Measurements from ENCODE around the gene STRADB. TPM values are rescaled to one million over a fixed set of nuclear protein-coding genes. Genes with fewer than 3 reads are reported as not detected.
"Not testable (repeated sequence)": the region's sequence is repeated elsewhere in the genome, so short reads cannot be mapped to it uniquely, and the experiment has no call there.

Gene STRADB
- total RNA-seq, 2 experiments from 2014 or later = 17.6 to 19.1 TPM

DNA sequence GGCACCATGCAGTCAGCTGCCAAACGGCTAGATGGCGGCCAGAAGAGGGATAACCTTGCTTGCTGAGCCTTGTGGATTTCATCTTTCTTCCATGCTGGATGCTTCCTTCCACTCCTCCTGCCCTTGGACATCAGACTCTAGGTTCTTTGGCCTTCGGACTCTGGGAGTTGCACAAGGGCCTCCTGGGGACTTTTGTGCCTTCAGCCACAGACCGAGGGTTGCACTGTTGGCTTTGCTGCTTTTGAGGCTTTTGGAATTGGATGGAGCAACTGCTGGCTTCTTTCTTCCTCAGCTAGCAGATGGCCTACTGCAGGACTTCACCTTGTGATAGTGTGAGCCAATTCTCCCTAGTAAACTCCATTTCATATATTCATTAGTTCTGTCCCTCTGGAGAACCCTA lies 31.0 kb downstream of the STRADB start:
- Mint-ChIP-seq H3K27me3 (ENCODE audit: low read depth) (no peaks in the 10 kb centered on the region), H3K4me1 (ENCODE audit: low read depth) (no peaks in the 10 kb centered on the region)
- intact Hi-C loops (cut with micrococcal nuclease) = no loop called here

GRCh38 chr2:201483342-201483741 lies 31.8 kb downstream of the STRADB start:
- CTCF ChIA-PET = no interaction called here
- intact Hi-C loops (cut with micrococcal nuclease) = no loop called here
- H3K4me3 Mint-ChIP-seq = no peak overlapping the region
- no peaks in the 10 kb centered on the region for H3K27me3 Mint-ChIP-seq (ENCODE audit: low read depth)
- no peaks in the 10 kb centered on the region for H3K4me1 Mint-ChIP-seq (ENCODE audit: low read depth)
- H3K36me3 Mint-ChIP-seq (ENCODE audit: low read depth) = peaks cover 2% of the 10 kb centered on the region
- H3K27ac Mint-ChIP-seq = no peak overlapping the region
- DNase-seq = no peak
- no peaks in the 10 kb centered on the region for H3K9me3 Mint-ChIP-seq

More for the DNA sequence above, 31.0 kb downstream of the STRADB start:
- H3K4me3 Mint-ChIP-seq = no peak overlapping the region
- no peak overlapping the region for H3K27ac Mint-ChIP-seq
- CTCF ChIA-PET = no interaction called here
- DNase-seq = no peak
- H3K9me3 Mint-ChIP-seq = no peaks in the 10 kb centered on the region
- peaks cover 2% of the 10 kb centered on the region for H3K36me3 Mint-ChIP-seq (ENCODE audit: low read depth)

GRCh38 chr2:201483758-201484157 lies 32.2 kb downstream of the STRADB start:
- intact Hi-C loops (cut with micrococcal nuclease); CTCF ChIA-PET; H3K27me3 Mint-ChIP-seq (ENCODE audit: low read depth); H3K27ac Mint-ChIP-seq; H3K4me3 Mint-ChIP-seq; H3K36me3 Mint-ChIP-seq (ENCODE audit: low read depth); DNase-seq; H3K4me1 Mint-ChIP-seq (ENCODE audit: low read depth); H3K9me3 Mint-ChIP-seq: not testable (repeated sequence)

GRCh38 chr2:201484805-201485204 lies 33.3 kb downstream of the STRADB start:
- Mint-ChIP-seq H3K9me3 (no peaks in the 10 kb centered on the region), H3K27ac (no peak overlapping the region), H3K36me3 (ENCODE audit: low read depth) (no peaks in the 10 kb centered on the region), H3K27me3 (ENCODE audit: low read depth) (no peaks in the 10 kb centered on the region), H3K4me1 (ENCODE audit: low read depth) (no peaks in the 10 kb centered on the region), H3K4me3 (no peak overlapping the region)
- DNase-seq = no peak
- intact Hi-C loops (cut with micrococcal nuclease) = no loop called here
- CTCF ChIA-PET = no interaction called here

DNA sequence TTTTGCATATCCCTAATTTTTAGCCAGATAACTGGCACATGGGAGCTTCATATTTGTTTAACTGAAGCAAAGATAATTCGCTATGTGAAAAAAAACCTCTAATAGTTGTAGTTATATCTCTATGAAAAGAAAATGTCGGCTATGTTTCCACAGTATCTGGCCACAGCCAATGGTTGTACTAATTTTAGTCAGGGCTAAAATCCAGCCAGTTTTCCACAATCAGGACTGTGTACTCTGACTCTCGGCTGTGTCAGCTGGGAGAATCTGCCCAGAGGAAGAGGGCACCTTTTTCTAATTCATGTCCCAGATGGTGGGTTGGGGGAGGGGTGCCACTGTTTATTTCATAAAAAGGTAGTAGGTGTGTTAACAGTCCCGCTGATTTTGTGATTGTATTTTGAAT lies 38.8 kb downstream of the STRADB start:
- H3K36me3 Mint-ChIP-seq (ENCODE audit: low read depth) = no peaks in the 10 kb centered on the region
- no peaks in the 10 kb centered on the region for H3K9me3 Mint-ChIP-seq
- intact Hi-C loops (cut with micrococcal nuclease) = no loop called here
- no peak for DNase-seq
- H3K4me3 Mint-ChIP-seq = no peak overlapping the region
- H3K27me3 Mint-ChIP-seq (ENCODE audit: low read depth) = no peaks in the 10 kb centered on the region
- no peaks in the 10 kb centered on the region for H3K4me1 Mint-ChIP-seq (ENCODE audit: low read depth)
- CTCF ChIA-PET = no interaction called here
- H3K27ac Mint-ChIP-seq = no peak overlapping the region

GRCh38 chr2:201496785-201497184 lies 45.2 kb downstream of the STRADB start:
- H3K9me3 Mint-ChIP-seq = no peaks in the 10 kb centered on the region
- no peak for DNase-seq
- no peak overlapping the region for H3K4me3 Mint-ChIP-seq
- no peak overlapping the region for H3K27ac Mint-ChIP-seq
- H3K4me1 Mint-ChIP-seq (ENCODE audit: low read depth) = no peaks in the 10 kb centered on the region
- CTCF ChIA-PET = no interaction called here
- peaks cover 4% of the 10 kb centered on the region for H3K36me3 Mint-ChIP-seq (ENCODE audit: low read depth)
- no peaks in the 10 kb centered on the region for H3K27me3 Mint-ChIP-seq (ENCODE audit: low read depth)
- intact Hi-C loops (cut with micrococcal nuclease) = no loop called here

DNA sequence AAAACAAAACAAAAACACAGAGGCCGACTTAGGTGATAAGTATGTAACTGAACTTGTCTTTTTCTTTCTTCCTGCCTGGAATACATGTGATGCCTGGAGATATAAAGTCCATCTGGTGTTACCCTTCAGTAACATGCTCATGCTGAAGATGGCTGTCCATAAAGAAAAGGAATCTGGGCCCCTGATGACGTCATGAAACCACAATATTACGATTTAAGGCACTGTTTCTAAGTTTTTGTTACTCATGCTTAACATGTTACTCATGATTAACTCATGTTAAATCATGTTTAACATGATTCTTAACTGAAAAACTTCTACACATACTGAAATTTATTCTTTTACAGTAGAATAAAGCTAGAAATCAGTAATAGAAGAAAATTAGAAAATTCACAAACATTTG lies 49.0 kb downstream of the STRADB start:
- H3K4me1 Mint-ChIP-seq (ENCODE audit: low read depth) = no peaks in the 10 kb centered on the region
- CTCF ChIA-PET = interaction anchor here (0.7 kb wide), 1 partner anchor 87 kb away, joined by 6 read pairs; no protein-coding TSS in a partner anchor
- no peak overlapping the region for H3K4me3 Mint-ChIP-seq
- no peak for DNase-seq
- intact Hi-C loops (cut with micrococcal nuclease) = no loop called here
- no peak overlapping the region for H3K27ac Mint-ChIP-seq
- H3K27me3 Mint-ChIP-seq (ENCODE audit: low read depth) = no peaks in the 10 kb centered on the region
- H3K9me3 Mint-ChIP-seq = peaks cover 10% of the 10 kb centered on the region
- peaks cover 9% of the 10 kb centered on the region for H3K36me3 Mint-ChIP-seq (ENCODE audit: low read depth)

DNA sequence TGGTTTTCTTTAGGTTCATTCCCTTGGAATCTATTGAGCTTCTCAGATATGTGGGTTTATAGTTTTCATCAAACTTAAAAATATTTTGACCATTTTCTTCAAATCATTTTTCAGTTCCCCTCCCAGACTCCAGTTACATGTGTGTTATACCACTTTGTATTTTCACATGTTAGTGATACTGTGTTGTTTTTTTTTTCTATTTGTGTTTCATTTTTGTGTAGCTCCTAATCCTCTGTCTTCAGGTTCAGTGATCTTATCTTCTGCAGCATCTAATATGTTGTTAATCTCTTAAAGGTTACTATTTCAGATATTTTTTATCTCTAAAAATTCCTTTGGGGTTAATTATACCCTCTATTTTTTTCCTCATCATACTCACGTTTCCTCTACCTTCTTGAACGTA lies 51.2 kb downstream of the STRADB start:
- no peak overlapping the region for H3K27ac Mint-ChIP-seq
- no peaks in the 10 kb centered on the region for H3K27me3 Mint-ChIP-seq (ENCODE audit: low read depth)
- peaks cover 13% of the 10 kb centered on the region for H3K9me3 Mint-ChIP-seq
- H3K4me3 Mint-ChIP-seq = no peak overlapping the region
- CTCF ChIA-PET = no interaction called here
- intact Hi-C loops (cut with micrococcal nuclease) = no loop called here
- H3K36me3 Mint-ChIP-seq (ENCODE audit: low read depth) = peaks cover 10% of the 10 kb centered on the region
- DNase-seq = no peak
- H3K4me1 Mint-ChIP-seq (ENCODE audit: low read depth) = peaks cover 2% of the 10 kb centered on the region

DNA sequence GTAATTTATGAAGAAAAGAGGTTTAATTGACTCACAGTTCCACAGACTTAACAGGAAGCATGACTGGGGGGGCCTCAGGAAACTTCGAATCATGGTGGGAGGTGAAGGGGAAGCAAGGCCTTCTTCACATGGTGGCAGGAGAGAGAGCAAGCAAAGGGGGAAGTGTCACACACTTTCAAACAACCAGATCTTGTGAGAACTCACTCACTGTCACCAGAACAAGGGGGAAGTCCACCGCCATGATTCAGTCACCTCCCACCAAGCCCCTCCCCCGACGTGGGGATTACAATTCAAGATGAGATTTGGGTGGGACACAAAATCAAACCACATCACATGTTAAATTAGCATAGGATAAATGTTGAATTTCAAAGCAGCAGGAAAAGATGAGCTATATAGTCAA lies 56.2 kb downstream of the STRADB start:
- no peak overlapping the region for H3K27ac Mint-ChIP-seq
- H3K4me1 Mint-ChIP-seq (ENCODE audit: low read depth) = peaks cover 4% of the 10 kb centered on the region
- peaks cover 12% of the 10 kb centered on the region for H3K9me3 Mint-ChIP-seq
- H3K4me3 Mint-ChIP-seq = no peak overlapping the region
- intact Hi-C loops (cut with micrococcal nuclease) = no loop called here
- H3K36me3 Mint-ChIP-seq (ENCODE audit: low read depth) = peaks cover 3% of the 10 kb centered on the region
- peak; percentile 11 for DNase-seq
- CTCF ChIA-PET = no interaction called here
- H3K27me3 Mint-ChIP-seq (ENCODE audit: low read depth) = no peaks in the 10 kb centered on the region

GRCh38 chr2:201513271-201513670 lies 61.7 kb downstream of the STRADB start:
- H3K27ac Mint-ChIP-seq = no peak overlapping the region
- H3K4me1 Mint-ChIP-seq (ENCODE audit: low read depth) = no peaks in the 10 kb centered on the region
- no peak for DNase-seq
- no peaks in the 10 kb centered on the region for H3K27me3 Mint-ChIP-seq (ENCODE audit: low read depth)
- no peak overlapping the region for H3K4me3 Mint-ChIP-seq
- CTCF ChIA-PET = no interaction called here
- intact Hi-C loops (cut with micrococcal nuclease) = no loop called here
- no peaks in the 10 kb centered on the region for H3K36me3 Mint-ChIP-seq (ENCODE audit: low read depth)
- no peaks in the 10 kb centered on the region for H3K9me3 Mint-ChIP-seq

GRCh38 chr2:201515573-201516246 lies 64.2 kb downstream of the STRADB start:
- intact Hi-C loops (cut with micrococcal nuclease) = no loop called here
- DNase-seq = no peak
- no peak overlapping the region for H3K4me3 Mint-ChIP-seq
- H3K9me3 Mint-ChIP-seq = peaks cover 9% of the 10 kb centered on the region
- CTCF ChIA-PET = no interaction called here
- H3K27me3 Mint-ChIP-seq (ENCODE audit: low read depth) = no peaks in the 10 kb centered on the region
- H3K4me1 Mint-ChIP-seq (ENCODE audit: low read depth) = no peaks in the 10 kb centered on the region
- H3K36me3 Mint-ChIP-seq (ENCODE audit: low read depth) = no peaks in the 10 kb centered on the region
- no peak overlapping the region for H3K27ac Mint-ChIP-seq

DNA sequence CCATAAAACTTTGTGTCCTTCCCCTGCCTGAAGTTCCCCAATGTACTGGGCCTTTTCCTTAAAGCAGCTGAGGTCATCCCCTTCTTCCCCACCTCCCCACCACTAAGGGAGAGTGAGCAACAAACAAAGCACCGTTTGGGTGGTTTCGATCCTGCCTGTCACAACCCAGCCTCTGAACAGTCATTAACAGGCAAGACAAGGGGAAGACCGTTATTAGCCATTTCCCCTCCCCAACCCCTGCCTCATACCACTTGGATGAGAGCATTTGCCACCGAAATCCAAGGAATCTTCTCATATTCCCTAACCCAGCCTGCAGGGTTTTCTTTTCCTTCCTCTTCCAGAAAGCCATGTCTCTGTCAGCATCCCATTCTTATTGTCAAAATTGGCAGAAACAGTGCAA lies 65.6 kb downstream of the STRADB start:
- peaks cover 16% of the 10 kb centered on the region for H3K9me3 Mint-ChIP-seq
- no peak overlapping the region for H3K27ac Mint-ChIP-seq
- intact Hi-C loops (cut with micrococcal nuclease) = no loop called here
- no peaks in the 10 kb centered on the region for H3K36me3 Mint-ChIP-seq (ENCODE audit: low read depth)
- CTCF ChIA-PET = no interaction called here
- H3K27me3 Mint-ChIP-seq (ENCODE audit: low read depth) = no peaks in the 10 kb centered on the region
- no peak overlapping the region for H3K4me3 Mint-ChIP-seq
- H3K4me1 Mint-ChIP-seq (ENCODE audit: low read depth) = no peaks in the 10 kb centered on the region
- no peak for DNase-seq

DNA sequence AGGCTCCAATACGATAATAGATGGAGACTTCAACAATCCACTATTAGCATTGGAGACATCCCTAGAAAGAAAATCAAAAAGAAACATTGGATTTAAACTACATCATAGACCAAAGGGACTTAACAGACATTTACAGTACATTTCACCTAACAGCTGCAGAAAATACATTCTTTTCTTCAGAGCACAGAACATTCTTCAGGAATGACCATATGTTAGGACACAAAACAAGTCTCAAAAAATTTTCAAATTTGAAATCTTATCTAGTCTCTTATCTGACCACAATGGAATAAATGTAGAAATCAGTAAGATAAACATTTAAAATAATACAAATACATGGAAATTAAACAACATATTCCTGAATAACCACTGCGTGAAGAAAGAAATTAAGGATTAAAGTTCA lies 68.7 kb downstream of the STRADB start:
- H3K27ac Mint-ChIP-seq = no peak overlapping the region
- intact Hi-C loops (cut with micrococcal nuclease) = no loop called here
- peaks cover 4% of the 10 kb centered on the region for H3K36me3 Mint-ChIP-seq (ENCODE audit: low read depth)
- DNase-seq = no peak
- no peak overlapping the region for H3K4me3 Mint-ChIP-seq
- peaks cover 28% of the 10 kb centered on the region for H3K9me3 Mint-ChIP-seq
- H3K27me3 Mint-ChIP-seq (ENCODE audit: low read depth) = no peaks in the 10 kb centered on the region
- CTCF ChIA-PET = no interaction called here
- peaks cover 10% of the 10 kb centered on the region for H3K4me1 Mint-ChIP-seq (ENCODE audit: low read depth)
